Measurements from ENCODE around the gene FBXO48. TPM values are rescaled to one million over a fixed set of nuclear protein-coding genes. Genes with fewer than 3 reads are reported as not detected.
"Not testable (repeated sequence)": the region's sequence is repeated elsewhere in the genome, so short reads cannot be mapped to it uniquely, and the experiment has no call there.

FBXO48 gene
- total RNA-seq = 1.3 TPM

- DNase-seq (ENCODE audit: low spot score) (peak; percentile 98), ATAC-seq (peak; percentile 96)
Measured at GRCh38 chr2:68467077-68467960, at the start of gene FBXO48, which contains the start of gene APLF. TSS of gene FBXO48 (minus strand) at chr2:68467294. CDS start at chr2:68465145, 2,149 bp downstream. TSS of gene APLF (plus strand) at chr2:68467585. CDS start at chr2:68467732, 147 bp downstream.

- DNase-seq (ENCODE audit: low spot score) (no peak), ATAC-seq (no peak)
Measured at GRCh38 chr2:68516051-68516955, 49.2 kb upstream of the FBXO48 start.

- DNase-seq (ENCODE audit: low spot score) = peak; percentile 58
- peak; percentile 95 for ATAC-seq
Measured at GRCh38 chr2:68514316-68514929, 47.3 kb upstream of the FBXO48 start.

GRCh38 chr2:68512966-68513365 lies 45.9 kb upstream of the FBXO48 start:
- no peak for DNase-seq (ENCODE audit: low spot score)
- no peak for ATAC-seq

- DNase-seq (ENCODE audit: low spot score) = no peak
- ATAC-seq = no peak
Measured at GRCh38 chr2:68512326-68512725, 45.2 kb upstream of the FBXO48 start.

- DNase-seq (ENCODE audit: low spot score) = no peak
- peak; percentile 14 for ATAC-seq
Measured at GRCh38 chr2:68506170-68506569, 39.1 kb upstream of the FBXO48 start.

- peak; percentile 88 for ATAC-seq
- DNase-seq (ENCODE audit: low spot score) = peak; percentile 63
Measured at GRCh38 chr2:68505603-68506159, 38.6 kb upstream of the FBXO48 start.

GRCh38 chr2:68501768-68502167 lies 34.7 kb upstream of the FBXO48 start:
- no peak for ATAC-seq
- no peak for DNase-seq (ENCODE audit: low spot score)

GRCh38 chr2:68500649-68501048 lies 33.6 kb upstream of the FBXO48 start:
- ATAC-seq (peak; percentile 82), DNase-seq (ENCODE audit: low spot score) (peak; percentile 59)

GRCh38 chr2:68499133-68499532 lies 32.0 kb upstream of the FBXO48 start:
- DNase-seq (ENCODE audit: low spot score) (no peak), ATAC-seq (peak; percentile 63)

GRCh38 chr2:68491582-68491981 lies 24.5 kb upstream of the FBXO48 start:
- peak; percentile 58 for DNase-seq (ENCODE audit: low spot score)
- peak; percentile 88 for ATAC-seq

GRCh38 chr2:68489282-68489681 lies 22.2 kb upstream of the FBXO48 start:
- no peak for DNase-seq (ENCODE audit: low spot score)
- no peak for ATAC-seq

- not testable (repeated sequence) for DNase-seq (ENCODE audit: low spot score)
- ATAC-seq = peak; percentile 17
Measured at GRCh38 chr2:68488605-68489004, 21.5 kb upstream of the FBXO48 start.

- ATAC-seq (peak; percentile 76), DNase-seq (ENCODE audit: low spot score) (no peak)
Measured at GRCh38 chr2:68487773-68488355, 20.8 kb upstream of the FBXO48 start.

- DNase-seq (ENCODE audit: low spot score) (no peak), ATAC-seq (no peak)
Measured at GRCh38 chr2:68483011-68483410, 15.9 kb upstream of the FBXO48 start.

- ATAC-seq = no peak
- no peak for DNase-seq (ENCODE audit: low spot score)
Measured at GRCh38 chr2:68482296-68482820, 15.3 kb upstream of the FBXO48 start.

- DNase-seq (ENCODE audit: low spot score) (no peak), ATAC-seq (no peak)
Measured at GRCh38 chr2:68478688-68479087, 11.6 kb upstream of the FBXO48 start.

- no peak for DNase-seq (ENCODE audit: low spot score)
Measured at GRCh38 chr2:68476454-68476853, 9.4 kb upstream of the FBXO48 start.

GRCh38 chr2:68475576-68475975 lies 8.5 kb upstream of the FBXO48 start:
- ATAC-seq = no peak

More at GRCh38 chr2:68476454-68476853, 9.4 kb upstream of the FBXO48 start:
- no peak for ATAC-seq

GRCh38 chr2:68475110-68475509 lies 8.0 kb upstream of the FBXO48 start:
- ATAC-seq (no peak), DNase-seq (ENCODE audit: low spot score) (no peak)

More at GRCh38 chr2:68475576-68475975, 8.5 kb upstream of the FBXO48 start:
- DNase-seq (ENCODE audit: low spot score) = no peak
